Epidermal melanocyte (primary cell): ENCODE data around the gene TNFRSF1A.

Experiments used
- DNase-seq: peaks from one replicate; pipeline ENCODE4 v3.0.0; 2011; ENCODE audit warnings: low spot score; ENCODE audit not compliant: insufficient read length

TNFRSF1A gene

GRCh38 chr12:6341417-6342139 is at the start of gene TNFRSF1A:
TNFRSF1A (minus strand) TSS chr12:6342076; CDS start chr12:6341814, 262 bp downstream.
- DNase-seq: peak; percentile 89

- DNase-seq: no peak
These were observed 49.1 kb upstream of the TNFRSF1A start for GRCh38 chr12:6391013-6391412.

- DNase-seq: no peak
These were observed 48.4 kb upstream of the TNFRSF1A start for GRCh38 chr12:6390084-6390799.

GRCh38 chr12:6387541-6387940 is 45.7 kb upstream of the TNFRSF1A start:
- no peak for DNase-seq

GRCh38 chr12:6386491-6386890 is 44.6 kb upstream of the TNFRSF1A start:
- no peak for DNase-seq

GRCh38 chr12:6386038-6386437 is 44.2 kb upstream of the TNFRSF1A start:
- no peak for DNase-seq

- DNase-seq: no peak
These were observed 42.9 kb upstream of the TNFRSF1A start for GRCh38 chr12:6384499-6385436.

GRCh38 chr12:6383572-6384498 is 42.0 kb upstream of the TNFRSF1A start, which contains the start of gene LTBR:
LTBR (plus strand) TSS chr12:6384162; CDS start chr12:6384359, 197 bp downstream.
- peak; percentile 90 for DNase-seq

- no peak for DNase-seq
These were observed 41.1 kb upstream of the TNFRSF1A start for GRCh38 chr12:6382982-6383381.

- DNase-seq: no peak
These were observed 40.5 kb upstream of the TNFRSF1A start for GRCh38 chr12:6382371-6382770.

- no peak for DNase-seq
These were observed 38.6 kb upstream of the TNFRSF1A start for GRCh38 chr12:6380141-6381121.

GRCh38 chr12:6378709-6379472 is 37.0 kb upstream of the TNFRSF1A start:
- DNase-seq: no peak

GRCh38 chr12:6377667-6377994 is 35.8 kb upstream of the TNFRSF1A start:
- no peak for DNase-seq

GRCh38 chr12:6376870-6377666 is 35.2 kb upstream of the TNFRSF1A start:
- no peak for DNase-seq

- no peak for DNase-seq
These were observed 34.4 kb upstream of the TNFRSF1A start for GRCh38 chr12:6376079-6376869.

- no peak for DNase-seq
These were observed 33.6 kb upstream of the TNFRSF1A start, which contains the start of gene SCNN1A for GRCh38 chr12:6375269-6376078. SCNN1A (minus strand) TSS chr12:6375563; CDS start chr12:6374783, 780 bp downstream.
